GDM1 (cell line): ENCODE measurements around the gene PFKFB2.

Experiments used
- DNase-seq: peaks from one replicate; lab custom pipeline; 2025; lab: John Stamatoyannopoulos, UW

The PFKFB2 gene

GRCh38 chr1:207052911-207053769, at the start of gene PFKFB2:
TSS of gene PFKFB2 (plus strand) at chr1:207053275. CDS start at chr1:207054718, 1,443 bp downstream.
- no peak for DNase-seq

GRCh38 chr1:207004931-207005830, 47.9 kb upstream of the PFKFB2 start:
- no peak for DNase-seq

GRCh38 chr1:207006083-207006482, 47.0 kb upstream of the PFKFB2 start:
- DNase-seq: no peak

- DNase-seq: no peak
Observed at GRCh38 chr1:207006914-207007313, 46.2 kb upstream of the PFKFB2 start.

- DNase-seq: no peak
Observed at GRCh38 chr1:207007352-207008033, 45.6 kb upstream of the PFKFB2 start.

GRCh38 chr1:207009182-207009850, 43.8 kb upstream of the PFKFB2 start:
- DNase-seq: no peak

GRCh38 chr1:207009945-207010344, 43.1 kb upstream of the PFKFB2 start:
- DNase-seq: no peak

GRCh38 chr1:207010726-207011125, 42.3 kb upstream of the PFKFB2 start:
- no peak for DNase-seq

GRCh38 chr1:207013321-207014085, 39.6 kb upstream of the PFKFB2 start:
- no peak for DNase-seq

- no peak for DNase-seq
Observed at GRCh38 chr1:207014728-207015127, 38.3 kb upstream of the PFKFB2 start.

GRCh38 chr1:207015791-207016190, 37.3 kb upstream of the PFKFB2 start:
- DNase-seq: no peak

- DNase-seq: no peak
Observed at GRCh38 chr1:207017615-207018559, 35.2 kb upstream of the PFKFB2 start.

GRCh38 chr1:207018707-207019106, 34.4 kb upstream of the PFKFB2 start:
- no peak for DNase-seq

GRCh38 chr1:207019161-207019560, 33.9 kb upstream of the PFKFB2 start:
- no peak for DNase-seq

- DNase-seq: no peak
Observed at GRCh38 chr1:207019661-207020060, 33.4 kb upstream of the PFKFB2 start.

GRCh38 chr1:207020065-207020708, 32.9 kb upstream of the PFKFB2 start:
- no peak for DNase-seq

GRCh38 chr1:207020709-207021107, 32.4 kb upstream of the PFKFB2 start:
- DNase-seq: peak; percentile 40

- DNase-seq: no peak
Observed at GRCh38 chr1:207021139-207021861, 31.8 kb upstream of the PFKFB2 start.
